MM.1S (cell line): ENCODE measurements around the gene FBXL4.

ENCODE experiments used
- DNase-seq: peaks from one replicate; pipeline ENCODE4 v3.0.0-alpha.2; 2015
- H2AFZ ChIP-seq: fragments of 300-600 bp; sonication (generic); 2 replicates; pipeline ENCODE4 v1.6.0; 2016; ENCODE audit warnings: antibody characterized with exemption, low read length
- H3F3A ChIP-seq: fragments of 300-600 bp; sonication (generic); 2 replicates; pipeline ENCODE4 v1.6.1; 2016; ENCODE audit warnings: mild to moderate bottlenecking, antibody characterized with exemption, low read length, moderate library complexity, mixed read lengths; ENCODE audit not compliant: insufficient read depth
- H3K27ac ChIP-seq: fragments of 300-600 bp; sonication (generic); 2 replicates; pipeline ENCODE4 v1.5.1; 2016; ENCODE audit warnings: mild to moderate bottlenecking, low read length
- H3K27me3 ChIP-seq: fragments of 300-600 bp; sonication (generic); replicated peaks from 2 replicates; pipeline ENCODE4 v1.6.0; 2016; ENCODE audit warnings: low read length; ENCODE audit not compliant: insufficient read depth
- H3K36me3 ChIP-seq: fragments of 300-600 bp; sonication (generic); replicated peaks from 2 replicates; pipeline ENCODE4 v1.6.1; 2016; ENCODE audit warnings: mild to moderate bottlenecking, low read length, mixed read lengths; ENCODE audit not compliant: insufficient read depth
- H3K4me1 ChIP-seq: fragments of 300-600 bp; sonication (generic); 2 replicates; pipeline ENCODE4 v1.6.1; 2016; ENCODE audit warnings: low read length, mixed read lengths
- H3K4me2 ChIP-seq: fragments of 300-600 bp; sonication (generic); 2 replicates; pipeline ENCODE4 v1.6.0; 2016; ENCODE audit warnings: low read depth, low read length
- H3K4me3 ChIP-seq: fragments of 300-600 bp; sonication (generic); 2 replicates; pipeline ENCODE4 v1.5.1; 2016; ENCODE audit warnings: low read length, mixed read lengths
- H3K79me2 ChIP-seq: fragments of 300-600 bp; sonication (generic); 2 replicates; pipeline ENCODE4 v1.6.1; 2016; ENCODE audit warnings: mixed run types, low read length, mixed read lengths
- H3K9ac ChIP-seq: fragments of 300-600 bp; sonication (generic); 2 replicates; pipeline ENCODE4 v1.6.1; 2016; ENCODE audit warnings: low read length, mixed read lengths
- H3K9me2 ChIP-seq: fragments of 300-600 bp; sonication (generic); replicated peaks from 2 replicates; pipeline ENCODE4 v1.6.1; 2016; ENCODE audit warnings: mild to moderate bottlenecking, low read length, mixed read lengths; ENCODE audit not compliant: insufficient read depth
- H3K9me3 ChIP-seq: fragments of 300-600 bp; sonication (generic); replicated peaks from 2 replicates; pipeline ENCODE4 v1.6.1; 2016; ENCODE audit warnings: mild to moderate bottlenecking, low read length, mixed read lengths; ENCODE audit not compliant: insufficient read depth
- H4K20me1 ChIP-seq: fragments of 300-600 bp; sonication (generic); 2 replicates; pipeline ENCODE4 v1.6.1; 2016; ENCODE audit warnings: mild to moderate bottlenecking, low read length, moderate library complexity, mixed read lengths; ENCODE audit not compliant: insufficient read depth
- EZH2 ChIP-seq: fragments of 300-600 bp; sonication (generic); optimal IDR thresholded peaks from 2 replicates; pipeline ENCODE3; 2017; ENCODE audit warnings: low read depth, mild to moderate bottlenecking, antibody characterized with exemption, low read length, mixed read lengths
- EZH2phosphoT487 ChIP-seq: fragments of 300-600 bp; sonication (generic); IDR thresholded peaks from 2 replicates; pipeline ENCODE4 v1.6.1; 2018; ENCODE audit warnings: antibody characterized with exemption, low read length
- TF ChIP-seq, protein P1 (sequence below): fragments of 300-600 bp; sonication (generic); IDR thresholded peaks from 2 replicates; pipeline ENCODE4 v1.5.1; 2016; ENCODE audit warnings: antibody characterized with exemption, low read length, mixed read lengths

The FBXL4 gene

DNA sequence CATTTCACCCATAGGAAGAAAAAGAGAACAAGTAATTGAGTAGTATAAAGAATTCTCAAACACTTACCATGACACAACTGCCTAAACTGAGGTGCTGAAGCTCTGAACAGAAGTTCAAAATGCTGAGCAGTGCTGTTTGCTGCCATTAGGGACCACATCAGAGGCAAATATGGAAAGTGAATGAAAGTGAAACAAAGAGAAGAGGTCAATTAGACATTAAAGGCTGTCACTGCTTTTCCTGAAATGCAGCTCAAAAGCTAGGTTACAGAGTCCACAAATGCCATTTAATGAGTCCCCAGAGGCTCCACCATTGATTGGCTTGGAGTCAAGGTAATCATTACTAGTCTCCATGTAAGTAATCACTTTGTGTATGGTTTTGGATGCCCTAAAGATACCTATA lies 67.3 kb downstream of the FBXL4 start:
- Histone ChIP-seq H3F3A (peaks cover 3% of the 10 kb centered on the region; the same call in 1 of the 2 replicates), H2AFZ (no peak overlapping the region), H3K36me3 (no peaks in the 10 kb centered on the region), H3K27ac (no peak overlapping the region), H3K9ac (no peak overlapping the region), H3K27me3 (no peaks in the 10 kb centered on the region; the same call in 1 of the 2 replicates), H3K9me3 (no peaks in the 10 kb centered on the region), H3K79me2 (no peaks in the 10 kb centered on the region), H3K4me1 (peaks cover 9% of the 10 kb centered on the region), H4K20me1 (no peaks in the 10 kb centered on the region), H3K4me3 (no peak overlapping the region), H3K9me2 (no peaks in the 10 kb centered on the region), H3K4me2 (no peak overlapping the region)
- peak; percentile 71 for DNase-seq
- TF ChIP-seq, protein P1, sequence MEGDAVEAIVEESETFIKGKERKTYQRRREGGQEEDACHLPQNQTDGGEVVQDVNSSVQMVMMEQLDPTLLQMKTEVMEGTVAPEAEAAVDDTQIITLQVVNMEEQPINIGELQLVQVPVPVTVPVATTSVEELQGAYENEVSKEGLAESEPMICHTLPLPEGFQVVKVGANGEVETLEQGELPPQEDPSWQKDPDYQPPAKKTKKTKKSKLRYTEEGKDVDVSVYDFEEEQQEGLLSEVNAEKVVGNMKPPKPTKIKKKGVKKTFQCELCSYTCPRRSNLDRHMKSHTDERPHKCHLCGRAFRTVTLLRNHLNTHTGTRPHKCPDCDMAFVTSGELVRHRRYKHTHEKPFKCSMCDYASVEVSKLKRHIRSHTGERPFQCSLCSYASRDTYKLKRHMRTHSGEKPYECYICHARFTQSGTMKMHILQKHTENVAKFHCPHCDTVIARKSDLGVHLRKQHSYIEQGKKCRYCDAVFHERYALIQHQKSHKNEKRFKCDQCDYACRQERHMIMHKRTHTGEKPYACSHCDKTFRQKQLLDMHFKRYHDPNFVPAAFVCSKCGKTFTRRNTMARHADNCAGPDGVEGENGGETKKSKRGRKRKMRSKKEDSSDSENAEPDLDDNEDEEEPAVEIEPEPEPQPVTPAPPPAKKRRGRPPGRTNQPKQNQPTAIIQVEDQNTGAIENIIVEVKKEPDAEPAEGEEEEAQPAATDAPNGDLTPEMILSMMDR = no peak
- peak; percentile 85; the same call in 1 of the 2 replicates for TF ChIP-seq EZH2phosphoT487

DNA sequence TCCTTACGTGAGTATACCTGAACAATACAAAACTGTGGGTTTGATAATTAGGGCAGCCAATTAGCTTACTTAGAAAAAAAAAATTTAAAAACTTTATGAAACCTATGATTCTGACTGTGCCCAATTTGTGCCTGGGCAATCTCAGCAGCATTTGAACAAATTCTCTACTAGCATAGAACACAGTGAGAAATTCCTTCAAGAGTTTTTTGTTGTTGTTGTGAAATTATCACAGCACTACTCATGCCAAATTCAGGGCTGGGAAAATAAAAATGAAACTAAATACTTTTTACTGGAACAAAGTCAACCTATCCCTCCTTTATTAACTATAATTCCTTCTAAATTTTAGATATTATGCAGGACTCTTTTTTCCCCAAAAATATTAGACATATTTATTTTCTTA lies 70.5 kb downstream of the FBXL4 start:
- no peaks in the 10 kb centered on the region for H4K20me1 ChIP-seq
- no peak overlapping the region for H3K4me3 ChIP-seq
- H3K27me3 ChIP-seq = no peaks in the 10 kb centered on the region
- no peaks in the 10 kb centered on the region for H3K9me3 ChIP-seq
- no peaks in the 10 kb centered on the region for H3K79me2 ChIP-seq
- H2AFZ ChIP-seq = no peak overlapping the region
- no peak overlapping the region for H3K9ac ChIP-seq
- H3F3A ChIP-seq = peaks cover 3% of the 10 kb centered on the region; the same call in 1 of the 2 replicates
- no peak for DNase-seq
- no peak overlapping the region for H3K27ac ChIP-seq
- TF ChIP-seq EZH2phosphoT487 (no peak), EZH2 (no peak)
- TF ChIP-seq, protein P1 = no peak
- no peaks in the 10 kb centered on the region for H3K36me3 ChIP-seq
- H3K9me2 ChIP-seq = no peaks in the 10 kb centered on the region
- peaks cover 9% of the 10 kb centered on the region for H3K4me1 ChIP-seq
- no peak overlapping the region for H3K4me2 ChIP-seq

DNA sequence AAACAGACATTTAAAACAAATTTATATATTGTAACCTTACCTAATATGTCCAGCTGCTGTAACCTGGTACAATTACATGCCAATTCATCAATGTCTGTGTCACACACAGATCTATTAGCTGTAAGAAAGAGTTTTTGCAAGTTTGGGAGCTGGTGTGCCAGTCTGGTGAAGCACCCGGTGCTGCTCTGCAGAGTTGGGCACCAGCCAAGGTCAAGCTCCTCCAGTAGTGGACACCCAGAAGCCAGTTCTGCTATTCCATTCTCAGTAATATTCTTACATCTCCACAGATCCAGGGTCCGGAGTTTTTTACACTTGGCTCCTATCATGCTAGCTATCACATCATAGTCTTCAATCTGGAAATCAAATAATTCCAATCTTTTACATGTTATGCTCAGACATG lies 72.4 kb downstream of the FBXL4 start:
- Histone ChIP-seq H3K9ac (no peak overlapping the region), H3K27me3 (no peaks in the 10 kb centered on the region), H3K4me3 (no peak overlapping the region), H3K9me2 (no peaks in the 10 kb centered on the region), H3K4me2 (no peak overlapping the region), H3K9me3 (no peaks in the 10 kb centered on the region), H4K20me1 (no peaks in the 10 kb centered on the region), H3K36me3 (no peaks in the 10 kb centered on the region), H3K79me2 (no peaks in the 10 kb centered on the region), H3K27ac (no peak overlapping the region), H3K4me1 (peaks cover 3% of the 10 kb centered on the region; the same call in 1 of the 2 replicates), H2AFZ (no peak overlapping the region), H3F3A (no peaks in the 10 kb centered on the region)
- DNase-seq = no peak
- TF ChIP-seq, protein P1 = no peak
- TF ChIP-seq EZH2 (no peak), EZH2phosphoT487 (no peak)
